ENCODE data around the gene ZNF407. TPM values are rescaled to one million over a fixed set of nuclear protein-coding genes. Genes with fewer than 3 reads are reported as not detected.

ZNF407 gene
- total RNA-seq, 1 donor from 2014 or later: 20.1 TPM

GRCh38 chr18:75043478-75043877, 445.8 kb downstream of the ZNF407 start:
- intact Hi-C loops (cut with micrococcal nuclease): no loop called here

- intact Hi-C loops (cut with micrococcal nuclease): no loop called here
Measured at GRCh38 chr18:75044296-75044695, 446.6 kb downstream of the ZNF407 start.

- intact Hi-C loops (cut with micrococcal nuclease): no loop called here
Measured at GRCh38 chr18:75044791-75045190, 447.1 kb downstream of the ZNF407 start.

GRCh38 chr18:75045272-75045671, 447.6 kb downstream of the ZNF407 start:
- intact Hi-C loops (cut with micrococcal nuclease): no loop called here

GRCh38 chr18:75047240-75047961, 449.7 kb downstream of the ZNF407 start:
- intact Hi-C loops (cut with micrococcal nuclease): no loop called here

GRCh38 chr18:75048776-75049454, 451.2 kb downstream of the ZNF407 start:
- intact Hi-C loops (cut with micrococcal nuclease): no loop called here

- intact Hi-C loops (cut with micrococcal nuclease): no loop called here
Measured at GRCh38 chr18:75049455-75049789, 451.8 kb downstream of the ZNF407 start.

GRCh38 chr18:75051757-75052156, 454.1 kb downstream of the ZNF407 start:
- intact Hi-C loops (cut with micrococcal nuclease): no loop called here

GRCh38 chr18:75052475-75052874, 454.8 kb downstream of the ZNF407 start:
- intact Hi-C loops (cut with micrococcal nuclease): no loop called here

GRCh38 chr18:75053028-75053629, 455.5 kb downstream of the ZNF407 start:
- intact Hi-C loops (cut with micrococcal nuclease): no loop called here

- intact Hi-C loops (cut with micrococcal nuclease): no loop called here
Measured at GRCh38 chr18:75054046-75054445, 456.4 kb downstream of the ZNF407 start.

- intact Hi-C loops (cut with micrococcal nuclease): no loop called here
Measured at GRCh38 chr18:75054611-75055010, 456.9 kb downstream of the ZNF407 start.

GRCh38 chr18:75057169-75057960, 459.7 kb downstream of the ZNF407 start:
- intact Hi-C loops (cut with micrococcal nuclease): no loop called here

GRCh38 chr18:75060185-75060584, 462.5 kb downstream of the ZNF407 start:
- intact Hi-C loops (cut with micrococcal nuclease): no loop called here

- intact Hi-C loops (cut with micrococcal nuclease): no loop called here
Measured at GRCh38 chr18:75062297-75062886, 464.7 kb downstream of the ZNF407 start.

- intact Hi-C loops (cut with micrococcal nuclease): no loop called here
Measured at GRCh38 chr18:75063196-75063595, 465.5 kb downstream of the ZNF407 start.

GRCh38 chr18:75063615-75064512, 466.2 kb downstream of the ZNF407 start:
- intact Hi-C loops (cut with micrococcal nuclease): no loop called here

- intact Hi-C loops (cut with micrococcal nuclease): no loop called here
Measured at GRCh38 chr18:75064513-75064905, 466.8 kb downstream of the ZNF407 start.

- intact Hi-C loops (cut with micrococcal nuclease): no loop called here
Measured at GRCh38 chr18:75065251-75066000, 467.8 kb downstream of the ZNF407 start.

Data from T-helper 2 cell treated with Interferon-gamma antibody and Interleukin-4, amounts not matched to agents 100 ng/mL and 5 ng/mL, for 36 hours (primary cell).